DMS 273 (cell line): Measurements from ENCODE around the gene PKD2.
A peak's percentile ranks its signal among the peaks of the same experiment; 100 is the strongest.
"Not testable (repeated sequence)": the region's sequence is repeated elsewhere in the genome, so short reads cannot be mapped to it uniquely, and the experiment has no call there.

Experiments used
- DNase-seq: peaks from one replicate; lab custom pipeline; 2025; ENCODE audit not compliant: unreplicated experiment; lab: John Stamatoyannopoulos, UW

PKD2 gene

GRCh38 chr4:88062843-88063242 is 55.4 kb downstream of the PKD2 start:
- DNase-seq: no peak

- no peak for DNase-seq
Observed at GRCh38 chr4:88063634-88064296, 56.3 kb downstream of the PKD2 start.

GRCh38 chr4:88064410-88064809 is 57.0 kb downstream of the PKD2 start:
- DNase-seq: no peak

- no peak for DNase-seq
Observed at GRCh38 chr4:88070031-88070430, 62.6 kb downstream of the PKD2 start.

- DNase-seq: no peak
Observed at GRCh38 chr4:88075336-88075735, 67.9 kb downstream of the PKD2 start.

- no peak for DNase-seq
Observed at GRCh38 chr4:88077911-88078524, 70.6 kb downstream of the PKD2 start.

GRCh38 chr4:88078579-88078978 is 71.1 kb downstream of the PKD2 start:
- DNase-seq: no peak

GRCh38 chr4:88080626-88081025 is 73.2 kb downstream of the PKD2 start:
- no peak for DNase-seq

GRCh38 chr4:88087004-88087403 is 79.6 kb downstream of the PKD2 start:
- DNase-seq: no peak

- DNase-seq: no peak
Observed at GRCh38 chr4:88090898-88091297, 83.5 kb downstream of the PKD2 start.

- no peak for DNase-seq
Observed at GRCh38 chr4:88091378-88091777, 83.9 kb downstream of the PKD2 start.

GRCh38 chr4:88093874-88094273 is 86.4 kb downstream of the PKD2 start:
- DNase-seq: no peak

- DNase-seq: peak; percentile 27
Observed at GRCh38 chr4:88097301-88097700, 89.9 kb downstream of the PKD2 start.

GRCh38 chr4:88097781-88098180 is 90.3 kb downstream of the PKD2 start:
- no peak for DNase-seq

- no peak for DNase-seq
Observed at GRCh38 chr4:88098993-88099752, 91.7 kb downstream of the PKD2 start.

- DNase-seq: no peak
Observed at GRCh38 chr4:88101165-88101564, 93.7 kb downstream of the PKD2 start.

- no peak for DNase-seq
Observed at GRCh38 chr4:88102026-88102425, 94.6 kb downstream of the PKD2 start.

GRCh38 chr4:88104902-88105610 is 97.6 kb downstream of the PKD2 start:
- peak; percentile 14 for DNase-seq

- DNase-seq: no peak
Observed at GRCh38 chr4:88106205-88106604, 98.8 kb downstream of the PKD2 start.

GRCh38 chr4:88107406-88108107 is 100.1 kb downstream of the PKD2 start:
- DNase-seq: no peak

- DNase-seq: not testable (repeated sequence)
Observed at GRCh38 chr4:88108108-88108465, 100.7 kb downstream of the PKD2 start.
